HepG2 (cell line): ENCODE data around the gene KLK14. TPM values are rescaled to one million over a fixed set of nuclear protein-coding genes. Genes with fewer than 3 reads are reported as not detected.

Experiments used
- ATAC-seq: fragments of 200-7000 bp; cut with Tn5 transposase; 3 replicates; pipeline ENCODE4 v1.9.1; 2020; ENCODE audit warnings: mild to moderate bottlenecking, moderate library complexity
- BruUV-seq: library from RNA; stranded (reverse); fragments of 400-500 nt; replicated peaks from 2 replicates; lab custom pipeline; 2021; lab: Mats Ljungman, UMichigan
- CTCF ChIA-PET: fragments of 300-600 bp; formaldehyde crosslinking; extraction: SDS; loops from one replicate; lab custom pipeline; 2021; ENCODE audit warnings: low total read pairs, inconsistent platforms, low intra/inter-chr PET ratio; lab: Yijun Ruan, JAX
- POLR2A ChIA-PET: fragments of 350-600 bp; sonication (Branson Sonifier 250); formaldehyde crosslinking; loops from one replicate; lab custom pipeline; 2020; ENCODE audit warnings: antibody characterized with exemption, inconsistent platforms; lab: Yijun Ruan, JAX
- DNase-seq: peaks from one replicate; pipeline ENCODE4 v3.0.0-alpha.2; 2015; ENCODE audit warnings: low spot score
- FAIRE-seq: peaks from 3 replicates; lab custom pipeline; 2011; peaks lifted over from hg19 to GRCh38; lab: Jason Lieb, UNC
- H2AFZ ChIP-seq: one replicate; pipeline ENCODE4 v1.6.1; 2011; ENCODE audit warnings: low read length, inconsistent platforms
- H3K27ac ChIP-seq: fragments of 300-600 bp; 3 replicates; pipeline ENCODE4 v1.8.0; 2011; ENCODE audit warnings: mixed run types, mild to moderate bottlenecking, mixed read lengths, low read length, inconsistent platforms; ENCODE audit not compliant: insufficient read depth; ENCODE audit errors: extremely low read length
- H3K27me3 ChIP-seq, 2 experiments: fragments of 200-600 bp in 1 of 2; 2 replicates in 1 of 2; 3 replicates in 1 of 2; pipeline versions ENCODE4 v1.6.0 to v1.8.0; 2011; ENCODE audit warnings: low read length in 2 of 2, mild to moderate bottlenecking in 2 of 2, moderate library complexity in 2 of 2, inconsistent platforms in 1 of 2; ENCODE audit not compliant: insufficient read depth in 2 of 2, control insufficient read depth in 1 of 2
- H3K36me3 ChIP-seq, 2 experiments: fragments of 200-600 bp in 1 of 2; replicated peaks in 1 of 2; 2 replicates in 1 of 2; 3 replicates in 1 of 2; pipeline versions ENCODE4 v1.5.1 to v1.8.0; 2011; ENCODE audit warnings: low read length in 2 of 2, inconsistent platforms in 1 of 2; ENCODE audit not compliant: insufficient read depth in 2 of 2, control insufficient read depth in 1 of 2
- H3K4me1 ChIP-seq: 2 replicates; pipeline ENCODE4 v1.5.1; 2012; ENCODE audit warnings: low read length, inconsistent platforms; ENCODE audit not compliant: insufficient read depth
- H3K4me2 ChIP-seq: 2 replicates; pipeline ENCODE4 v1.6.0; 2011; ENCODE audit warnings: low read depth, low read length, inconsistent platforms
- H3K4me3 ChIP-seq, 3 experiments: fragments of 200-600 bp in 1 of 3; sonication (generic), shearing (Covaris generic) in 1 of 3; replicated peaks in 1 of 3; 2 replicates each; pipeline ENCODE4 v1.5.1; 2011 to 2016; ENCODE audit warnings: low read length in 3 of 3, inconsistent platforms in 2 of 3, low read depth in 2 of 3, mild to moderate bottlenecking in 2 of 3, control low read depth in 1 of 3, mixed read lengths in 1 of 3; ENCODE audit not compliant: insufficient read depth in 1 of 3
- H3K79me2 ChIP-seq: one replicate; pipeline ENCODE4 v1.6.1; 2011; ENCODE audit warnings: low read length, inconsistent platforms; ENCODE audit not compliant: insufficient read depth
- H3K9ac ChIP-seq: 2 replicates; pipeline ENCODE4 v1.6.0; 2011; ENCODE audit warnings: mild to moderate bottlenecking, low read depth, low read length, inconsistent platforms; ENCODE audit not compliant: insufficient read depth
- H3K9me3 ChIP-seq: 2 replicates; pipeline ENCODE4 v1.5.1; 2012; ENCODE audit warnings: mild to moderate bottlenecking, low read length
- H4K20me1 ChIP-seq: 2 replicates; pipeline ENCODE4 v1.6.0; 2011; ENCODE audit warnings: inconsistent platforms, mild to moderate bottlenecking, low read length, moderate library complexity; ENCODE audit not compliant: insufficient read depth
- ATF7-NPFF ChIP-seq: sonication (generic); formaldehyde crosslinking; IDR thresholded peaks from 2 replicates; pipeline ENCODE4 v1.8.1; 2023; ENCODE audit warnings: mild to moderate bottlenecking, low read depth, missing genetic modification reagents, moderate library complexity
- CREB1 ChIP-seq, 2 experiments: fragments of 450-650 bp in 1 of 2; IDR thresholded peaks; 2 replicates each; pipeline ENCODE4 v1.6.1; 2016 to 2017; ENCODE audit warnings: control low read depth in 1 of 2, mild to moderate bottlenecking in 1 of 2, missing compliant biosample characterization in 1 of 2, missing genetic modification characterization in 1 of 2
- FOXK2 ChIP-seq: fragments of 450-650 bp; IDR thresholded peaks from 2 replicates; pipeline ENCODE4 v1.6.1; 2016
- GATAD2A ChIP-seq: IDR thresholded peaks from 2 replicates; pipeline ENCODE4 v1.6.1; 2016
- KDM3A ChIP-seq: IDR thresholded peaks from 2 replicates; pipeline ENCODE4 v1.6.1; 2018; ENCODE audit warnings: low read depth, missing compliant biosample characterization
- KDM5A ChIP-seq: fragments of 200-600 bp; sonication (generic); IDR thresholded peaks from 2 replicates; pipeline ENCODE4 v1.7.0; 2018; ENCODE audit warnings: antibody characterized with exemption, mild to moderate bottlenecking, low read length, borderline replicate concordance
- LRRFIP1 ChIP-seq: sonication (generic); formaldehyde crosslinking; conservative IDR thresholded peaks from 2 replicates; pipeline ENCODE4 v1.4.0; 2020; ENCODE audit warnings: missing genetic modification reagents
- MED8 ChIP-seq: sonication (generic); formaldehyde crosslinking; IDR thresholded peaks from 2 replicates; pipeline ENCODE4 v1.8.1; 2023; ENCODE audit warnings: mild to moderate bottlenecking, missing genetic modification reagents; ENCODE audit not compliant: insufficient replicate concordance
- NFATC3 ChIP-seq: sonication (generic); formaldehyde crosslinking; IDR thresholded peaks from 2 replicates; pipeline ENCODE4 v1.5.1; 2020; ENCODE audit warnings: mild to moderate bottlenecking, missing genetic modification reagents
- POLR2AphosphoS5 ChIP-seq: IDR thresholded peaks from 2 replicates; pipeline ENCODE4 v1.6.1; 2012; ENCODE audit warnings: low read depth, low read length
- TARDBP ChIP-seq: sonication (generic); formaldehyde crosslinking; IDR thresholded peaks from 2 replicates; pipeline ENCODE4 v1.8.0; 2022; ENCODE audit warnings: mild to moderate bottlenecking, missing genetic modification reagents
- ZBTB37 ChIP-seq: sonication (generic); formaldehyde crosslinking; IDR thresholded peaks from 2 replicates; pipeline ENCODE4 v1.4.0; 2020; ENCODE audit warnings: mild to moderate bottlenecking, missing genetic modification reagents
- ZBTB7A ChIP-seq: sonication (generic); formaldehyde crosslinking; IDR thresholded peaks from 2 replicates; pipeline ENCODE4 v1.8.0; 2022; ENCODE audit warnings: mild to moderate bottlenecking, missing genetic modification reagents
- ZBTB7B ChIP-seq: sonication (generic); formaldehyde crosslinking; IDR thresholded peaks from 2 replicates; pipeline ENCODE4 v1.4.0; 2020; ENCODE audit warnings: missing genetic modification reagents
- ZFP36L1 ChIP-seq: sonication (generic); formaldehyde crosslinking; IDR thresholded peaks from 2 replicates; pipeline ENCODE4 v1.8.0; 2022; ENCODE audit warnings: mild to moderate bottlenecking, missing genetic modification reagents, moderate library complexity
- ZNF704 ChIP-seq: sonication (generic); formaldehyde crosslinking; IDR thresholded peaks from 2 replicates; pipeline ENCODE4 v1.8.1; 2023; ENCODE audit warnings: mild to moderate bottlenecking, inconsistent platforms, moderate library complexity, missing genetic modification reagents, borderline replicate concordance
- ZSCAN25 ChIP-seq: sonication (generic); formaldehyde crosslinking; IDR thresholded peaks from 2 replicates; pipeline ENCODE4 v1.8.0; 2022; ENCODE audit warnings: mild to moderate bottlenecking, missing genetic modification reagents
- ZSCAN5A ChIP-seq: sonication (generic); formaldehyde crosslinking; IDR thresholded peaks from 2 replicates; pipeline ENCODE4 v1.8.0; 2022; ENCODE audit warnings: mild to moderate bottlenecking, missing genetic modification reagents, borderline replicate concordance
- WGBS: methylation state at CpG from one replicate; pipeline ENCODE4 v1.1.6; 2017; ENCODE audit warnings: low lambda C conversion rate; 5-methylcytosine and 5-hydroxymethylcytosine counted together
- in situ Hi-C: cut with HindIII; loops from 2 replicates; pipeline ENCODE4 v1.10.0; 2017; ENCODE audit warnings: low pct_unique_long_range_greater_than_20kb; ENCODE audit not compliant: extremely low pct_ligation_motif_present
- intact Hi-C: fragments of 100-400 bp; cut with micrococcal nuclease; formaldehyde crosslinking; loops from one replicate; pipeline ENCODE4 v1.10.0; 2022; ENCODE audit not compliant: unreplicated experiment
- polyA plus RNA-seq, 8 experiments: library from polyadenylated mRNA; depleted of rRNA in 3 of 8; stranded (reverse) in 7 of 8; unstranded in 1 of 8; fragments of >200 nt; fragmentation: Illumina TruSeq in 4 of 8; extraction: Trizol in 4 of 8; gene quantifications; 2 replicates each; pipeline versions ENCODE4 v1.2.1 to v1.2.3, GENCODE V29; 2011 to 2016; ENCODE audit warnings: low read depth in 4 of 8, missing spikeins in 1 of 8, mixed read lengths in 1 of 8; ENCODE audit not compliant: insufficient read depth in 1 of 8
- total RNA-seq, 5 experiments: library from RNA; depleted of rRNA; stranded (reverse); fragments of >200 nt; fragmentation: Illumina TruSeq; extraction: Trizol; gene quantifications; 2 replicates each; pipeline ENCODE4 v1.2.3, GENCODE V29; 2016; ENCODE audit warnings: low read depth in 1 of 5

Gene KLK14
- total and polyA plus RNA-seq, 2 of the 13 experiments (the other 11 are each of a cell fraction or from before 2014, with no cell fraction given): not detected

GRCh38 chr19:51107406-51108065 lies 24.8 kb upstream of the KLK14 start:
- H3K27me3 ChIP-seq: peaks cover 0 to 3% of the 10 kb centered on the region in 2 experiments; a peak in 1 of 5 replicates
- TSS peak; percentile 65 for BruUV-seq
- peak overlapping the region; percentile 92 for H3K4me2 ChIP-seq
- FAIRE-seq (no peak), ATAC-seq (peak; percentile 62), DNase-seq (peak; percentile 37)
- CTCF ChIA-PET: no interaction called here
- POLR2A ChIA-PET: no interaction called here
- H3K4me1 ChIP-seq: peaks cover 15% of the 10 kb centered on the region
- intact Hi-C loops (loop anchor here (10.0 kb wide), 1 partner anchor 173 kb away; no protein-coding TSS in a partner anchor), in situ Hi-C loops (no loop called here)
- peaks cover 3% of the 10 kb centered on the region for H3K79me2 ChIP-seq
- peak overlapping the region; percentile 52 for H3K27ac ChIP-seq
- WGBS: 15% methylated on average over 9 of the region's 18 CpGs
- no peak overlapping the region for H2AFZ ChIP-seq
- no peaks in the 10 kb centered on the region for H4K20me1 ChIP-seq
- peaks cover 3 to 6% of the 10 kb centered on the region in 2 experiments; a peak in 2 of 5 replicates for H3K36me3 ChIP-seq
- H3K4me3 ChIP-seq: peak overlapping the region; percentile 66 to 91 (median 90)
- peak overlapping the region; percentile 76 for H3K9ac ChIP-seq
- H3K9me3 ChIP-seq: no peaks in the 10 kb centered on the region
- TF ChIP-seq KDM3A (CRISPR knock-in tag) (no peak), ZNF704 (no peak), TARDBP (CRISPR knock-in tag) (no peak), FOXK2 (no peak), ZBTB37 (CRISPR knock-in tag) (no peak), GATAD2A (CRISPR knock-in tag) (no peak), MED8 (CRISPR knock-in tag) (no peak), ZSCAN5A (no peak), ZBTB7B (no peak), POLR2AphosphoS5 (no peak), ZFP36L1 (CRISPR knock-in tag) (no peak), CREB1 (IDR thresholded peaks at IDR 0.05) (0 out of 2 replicates have a peak, but pooled peaks have one; percentile 14), CREB1 (CRISPR knock-in tag; IDR thresholded peaks at IDR 0.05) (no peak), ZBTB7A (no peak), KDM5A (peak; percentile 23; the same call in 1 of the 2 replicates), LRRFIP1 (CRISPR knock-in tag) (no peak), ZSCAN25 (no peak), ATF7-NPFF (CRISPR knock-in tag) (0 out of 2 replicates have a peak, but pooled peaks have one; percentile 22), NFATC3 (CRISPR knock-in tag) (no peak)
